Neural progenitor cell (in vitro differentiated cells): Measurements from ENCODE around the gene PPAN. TPM values are rescaled to one million over a fixed set of nuclear protein-coding genes. Genes with fewer than 3 reads are reported as not detected.
A peak's percentile ranks its signal among the peaks of the same experiment; 100 is the strongest.

ENCODE experiments used
- DNase-seq: peaks from one replicate; pipeline ENCODE4 v3.0.0-alpha.2; 2016; ENCODE audit warnings: low spot score
- H2AFZ ChIP-seq: fragments of 200-600 bp; sonication (generic); replicated peaks from 2 replicates; pipeline ENCODE4 v1.6.1; 2016; ENCODE audit warnings: antibody characterized with exemption
- H3F3A ChIP-seq: fragments of 200-600 bp; sonication (generic); 2 replicates; pipeline ENCODE4 v1.6.1; 2016; ENCODE audit warnings: antibody characterized with exemption, low read depth
- H3K27ac ChIP-seq: fragments of 200-600 bp; sonication (generic); 2 replicates; pipeline ENCODE4 v1.5.1; 2016; ENCODE audit warnings: mild to moderate bottlenecking
- H3K27me3 ChIP-seq: fragments of 200-600 bp; sonication (generic); 2 replicates; pipeline ENCODE4 v1.6.1; 2016; ENCODE audit warnings: mild to moderate bottlenecking, moderate library complexity
- H3K36me3 ChIP-seq: fragments of 200-600 bp; sonication (generic); 2 replicates; pipeline ENCODE4 v1.5.1; 2016
- H3K4me1 ChIP-seq: fragments of 200-600 bp; sonication (generic); 2 replicates; pipeline ENCODE4 v1.6.1; 2016; ENCODE audit warnings: mixed run types
- H3K4me2 ChIP-seq: fragments of 200-600 bp; sonication (generic); 2 replicates; pipeline ENCODE4 v1.6.1; 2016
- H3K4me3 ChIP-seq: fragments of 200-600 bp; sonication (generic); 2 replicates; pipeline ENCODE4 v1.5.1; 2016
- H3K79me2 ChIP-seq: fragments of 200-600 bp; sonication (generic); 2 replicates; pipeline ENCODE4 v1.6.1; 2016; ENCODE audit warnings: low read depth
- H3K9ac ChIP-seq: fragments of 200-600 bp; sonication (generic); 2 replicates; pipeline ENCODE4 v1.6.1; 2016
- H3K9me3 ChIP-seq: fragments of 200-600 bp; sonication (generic); 2 replicates; pipeline ENCODE4 v1.5.1; 2016; ENCODE audit warnings: low read depth
- H4K20me1 ChIP-seq: fragments of 200-600 bp; sonication (generic); 2 replicates; pipeline ENCODE4 v1.6.1; 2016; ENCODE audit warnings: low read depth
- H3K27ac Mint-ChIP-seq: 3 replicates; pipeline ENCODE4 v1.8.0; 2021; ENCODE audit warnings: mixed read lengths
- H3K27me3 Mint-ChIP-seq: 2 replicates; pipeline ENCODE4 v1.8.0; 2022; ENCODE audit warnings: low read depth, mild to moderate bottlenecking, inconsistent platforms, moderate library complexity, mixed read lengths; ENCODE audit not compliant: insufficient read depth
- H3K36me3 Mint-ChIP-seq: 3 replicates; pipeline ENCODE4 v1.8.0; 2021; ENCODE audit warnings: mixed read lengths
- H3K4me1 Mint-ChIP-seq: 3 replicates; pipeline ENCODE4 v1.8.0; 2021; ENCODE audit warnings: mixed read lengths
- H3K4me3 Mint-ChIP-seq: 3 replicates; pipeline ENCODE4 v1.8.0; 2021; ENCODE audit warnings: mild to moderate bottlenecking, moderate library complexity, mixed read lengths
- H3K9me3 Mint-ChIP-seq: 3 replicates; pipeline ENCODE4 v1.8.0; 2020; ENCODE audit warnings: mixed read lengths
- EZH2 ChIP-seq: fragments of 200-600 bp; sonication (generic); IDR thresholded peaks from 2 replicates; pipeline ENCODE4 v1.6.1; 2017; ENCODE audit warnings: antibody characterized with exemption, mild to moderate bottlenecking, moderate library complexity
- EZH2phosphoT487 ChIP-seq: fragments of 200-600 bp; sonication (generic); IDR thresholded peaks from 2 replicates; pipeline ENCODE4 v1.6.1; 2017; ENCODE audit warnings: antibody characterized with exemption
- total RNA-seq: library from RNA; depleted of rRNA; stranded (reverse); fragments of >200 nt; gene quantifications from 2 replicates; pipeline ENCODE4 v1.2.3, GENCODE V29; 2015; ENCODE audit warnings: low replicate concordance
- TF ChIP-seq, protein P1 (sequence below): fragments of 200-600 bp; sonication (generic); IDR thresholded peaks from 2 replicates; pipeline ENCODE4 v1.5.1; 2017; ENCODE audit warnings: antibody characterized with exemption, mild to moderate bottlenecking

Gene PPAN
- total RNA-seq, 1 donor from 2014 or later = 6.6 TPM

DNA sequence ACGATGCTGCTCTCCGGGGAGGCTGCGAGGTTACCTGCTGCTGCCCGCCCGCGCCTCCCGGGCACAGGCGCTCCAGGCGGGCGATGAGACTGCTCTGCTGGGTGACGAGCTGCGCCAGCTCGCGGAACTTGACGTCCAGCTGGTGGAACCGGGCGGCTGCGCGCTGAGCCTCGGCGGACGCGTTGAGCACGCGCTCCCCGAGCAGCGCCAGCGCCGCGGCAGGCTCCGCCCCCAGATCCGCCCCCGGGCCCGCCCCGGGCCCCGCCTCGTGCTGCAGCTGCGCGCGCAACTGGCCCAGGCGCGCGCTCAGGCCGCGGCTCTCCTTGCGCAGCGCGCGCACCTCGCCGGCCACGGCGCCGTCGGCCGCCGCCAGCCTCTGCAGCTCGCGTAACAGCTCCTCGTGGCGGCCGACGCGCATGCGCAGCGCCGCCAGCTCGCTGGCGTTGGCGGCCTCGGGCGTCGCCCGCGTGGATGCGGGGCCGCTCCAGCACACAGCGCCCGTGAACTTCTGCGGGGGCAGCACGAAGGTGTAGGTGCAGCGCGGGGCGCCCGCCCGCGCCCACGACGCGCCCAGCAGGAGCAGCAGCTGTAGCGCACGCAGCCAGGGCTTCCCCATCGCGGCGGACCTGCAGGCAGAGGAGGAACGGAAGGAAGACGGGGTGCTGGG is 10.1 kb upstream of the PPAN start:
- Histone ChIP-seq H3K36me3 (no peaks in the 10 kb centered on the region), H4K20me1 (no peaks in the 10 kb centered on the region), H3K9ac (no peak overlapping the region), H3F3A (no peaks in the 10 kb centered on the region), H3K79me2 (no peaks in the 10 kb centered on the region), H2AFZ (peak overlapping the region; percentile 78), H3K27me3 (peaks cover 35% of the 10 kb centered on the region), H3K4me2 (peak overlapping the region; percentile 74), H3K4me1 (no peaks in the 10 kb centered on the region), H3K4me3 (peak overlapping the region; percentile 29), H3K27ac (no peak overlapping the region), H3K9me3 (no peaks in the 10 kb centered on the region)
- peaks cover 2% of the 10 kb centered on the region for H3K9me3 Mint-ChIP-seq
- no peaks in the 10 kb centered on the region for H3K36me3 Mint-ChIP-seq
- H3K27ac Mint-ChIP-seq = no peak overlapping the region
- H3K27me3 Mint-ChIP-seq = peaks cover 18% of the 10 kb centered on the region
- peak overlapping the region; percentile 69 for H3K4me3 Mint-ChIP-seq
- TF ChIP-seq, protein P1, sequence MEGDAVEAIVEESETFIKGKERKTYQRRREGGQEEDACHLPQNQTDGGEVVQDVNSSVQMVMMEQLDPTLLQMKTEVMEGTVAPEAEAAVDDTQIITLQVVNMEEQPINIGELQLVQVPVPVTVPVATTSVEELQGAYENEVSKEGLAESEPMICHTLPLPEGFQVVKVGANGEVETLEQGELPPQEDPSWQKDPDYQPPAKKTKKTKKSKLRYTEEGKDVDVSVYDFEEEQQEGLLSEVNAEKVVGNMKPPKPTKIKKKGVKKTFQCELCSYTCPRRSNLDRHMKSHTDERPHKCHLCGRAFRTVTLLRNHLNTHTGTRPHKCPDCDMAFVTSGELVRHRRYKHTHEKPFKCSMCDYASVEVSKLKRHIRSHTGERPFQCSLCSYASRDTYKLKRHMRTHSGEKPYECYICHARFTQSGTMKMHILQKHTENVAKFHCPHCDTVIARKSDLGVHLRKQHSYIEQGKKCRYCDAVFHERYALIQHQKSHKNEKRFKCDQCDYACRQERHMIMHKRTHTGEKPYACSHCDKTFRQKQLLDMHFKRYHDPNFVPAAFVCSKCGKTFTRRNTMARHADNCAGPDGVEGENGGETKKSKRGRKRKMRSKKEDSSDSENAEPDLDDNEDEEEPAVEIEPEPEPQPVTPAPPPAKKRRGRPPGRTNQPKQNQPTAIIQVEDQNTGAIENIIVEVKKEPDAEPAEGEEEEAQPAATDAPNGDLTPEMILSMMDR = no peak
- TF ChIP-seq EZH2 (no peak), EZH2phosphoT487 (no peak)
- peak; percentile 96 for DNase-seq
- H3K4me1 Mint-ChIP-seq = peaks cover 5% of the 10 kb centered on the region

DNA sequence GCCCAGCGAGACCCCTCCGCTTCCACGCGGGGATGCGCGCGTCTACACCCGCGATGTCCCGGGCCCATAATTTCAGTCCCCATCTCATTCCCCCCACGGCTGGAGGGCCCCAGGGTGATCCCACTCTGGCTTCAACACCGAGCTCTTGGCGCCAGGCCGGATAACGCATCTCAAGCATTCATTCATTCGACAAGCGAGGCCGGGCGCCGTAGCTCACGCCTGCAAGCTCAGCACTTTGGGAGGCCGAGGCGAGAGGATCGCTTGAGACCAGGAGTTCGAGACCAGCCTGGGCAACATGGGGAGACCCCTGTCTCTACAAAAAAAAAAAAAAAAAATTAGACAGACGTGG is 9.6 kb upstream of the PPAN start:
- Histone ChIP-seq H3K9me3 (no peaks in the 10 kb centered on the region), H3K27me3 (peaks cover 35% of the 10 kb centered on the region), H3F3A (no peaks in the 10 kb centered on the region), H3K36me3 (no peaks in the 10 kb centered on the region), H2AFZ (peak overlapping the region; percentile 78), H3K4me3 (peak overlapping the region; percentile 29), H3K4me1 (no peaks in the 10 kb centered on the region), H3K4me2 (peak overlapping the region; percentile 74), H3K27ac (no peak overlapping the region), H3K79me2 (no peaks in the 10 kb centered on the region), H3K9ac (no peak overlapping the region), H4K20me1 (no peaks in the 10 kb centered on the region)
- TF ChIP-seq EZH2 (no peak), EZH2phosphoT487 (no peak)
- TF ChIP-seq, protein P1 = no peak
- no peak overlapping the region for H3K4me3 Mint-ChIP-seq
- H3K27me3 Mint-ChIP-seq = peaks cover 18% of the 10 kb centered on the region
- H3K4me1 Mint-ChIP-seq = peaks cover 5% of the 10 kb centered on the region
- no peak overlapping the region for H3K27ac Mint-ChIP-seq
- peaks cover 2% of the 10 kb centered on the region for H3K9me3 Mint-ChIP-seq
- no peak for DNase-seq
- no peaks in the 10 kb centered on the region for H3K36me3 Mint-ChIP-seq

DNA sequence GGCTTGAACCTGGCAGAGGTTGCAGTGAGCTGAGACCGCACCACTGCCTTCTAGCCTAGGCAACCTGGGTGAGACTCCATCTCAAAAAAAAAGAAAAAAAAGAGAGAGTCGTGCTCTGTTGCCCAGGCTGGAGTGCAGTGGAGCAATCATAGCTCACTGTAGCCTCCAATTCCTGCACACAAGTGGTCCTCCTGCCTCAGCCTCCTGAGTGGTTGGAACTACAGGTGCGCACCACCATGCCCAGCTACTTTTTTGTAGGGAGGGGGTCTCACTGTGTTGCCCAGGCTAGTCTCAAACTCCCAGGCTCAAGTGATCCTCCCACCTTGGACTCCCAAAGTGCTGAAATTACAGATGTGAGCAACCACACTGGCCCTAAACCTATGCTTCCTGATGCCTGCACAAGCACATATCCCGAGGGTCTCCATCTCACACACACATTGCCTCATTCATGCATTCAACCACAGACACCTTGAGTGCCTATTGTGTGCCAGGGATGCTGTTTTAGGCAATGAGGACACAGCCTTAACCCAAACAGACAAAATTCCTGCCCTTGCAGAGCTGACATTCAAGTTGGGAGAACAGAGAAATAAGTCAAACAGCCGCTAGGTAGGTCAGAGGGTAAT is 5.9 kb upstream of the PPAN start:
- Histone ChIP-seq H3K9me3 (no peaks in the 10 kb centered on the region), H3K27ac (no peak overlapping the region), H3K36me3 (no peaks in the 10 kb centered on the region), H3K4me3 (no peak overlapping the region), H4K20me1 (no peaks in the 10 kb centered on the region), H3F3A (no peaks in the 10 kb centered on the region), H3K9ac (no peak overlapping the region), H3K27me3 (peaks cover 24% of the 10 kb centered on the region), H3K4me2 (no peak overlapping the region), H3K4me1 (no peaks in the 10 kb centered on the region), H2AFZ (no peak overlapping the region), H3K79me2 (no peaks in the 10 kb centered on the region)
- Mint-ChIP-seq H3K9me3 (no peaks in the 10 kb centered on the region), H3K4me1 (peaks cover 19% of the 10 kb centered on the region), H3K27ac (peak overlapping the region; percentile 20), H3K4me3 (peak overlapping the region; percentile 16), H3K36me3 (no peaks in the 10 kb centered on the region), H3K27me3 (peaks cover 11% of the 10 kb centered on the region)
- DNase-seq = no peak
- TF ChIP-seq EZH2phosphoT487 = no peak
- TF ChIP-seq, protein P1 = no peak
- TF ChIP-seq EZH2 = no peak
